Activated T-cell treated with anti-CD3 and anti-CD28 coated beads for 1 hour (primary cell): Measurements from ENCODE around the gene PRCC.

Experiments
- DNase-seq: peaks from one replicate; pipeline ENCODE4 v3.0.0-alpha.2; 2020; ENCODE audit warnings: low read depth

Gene PRCC

DNA sequence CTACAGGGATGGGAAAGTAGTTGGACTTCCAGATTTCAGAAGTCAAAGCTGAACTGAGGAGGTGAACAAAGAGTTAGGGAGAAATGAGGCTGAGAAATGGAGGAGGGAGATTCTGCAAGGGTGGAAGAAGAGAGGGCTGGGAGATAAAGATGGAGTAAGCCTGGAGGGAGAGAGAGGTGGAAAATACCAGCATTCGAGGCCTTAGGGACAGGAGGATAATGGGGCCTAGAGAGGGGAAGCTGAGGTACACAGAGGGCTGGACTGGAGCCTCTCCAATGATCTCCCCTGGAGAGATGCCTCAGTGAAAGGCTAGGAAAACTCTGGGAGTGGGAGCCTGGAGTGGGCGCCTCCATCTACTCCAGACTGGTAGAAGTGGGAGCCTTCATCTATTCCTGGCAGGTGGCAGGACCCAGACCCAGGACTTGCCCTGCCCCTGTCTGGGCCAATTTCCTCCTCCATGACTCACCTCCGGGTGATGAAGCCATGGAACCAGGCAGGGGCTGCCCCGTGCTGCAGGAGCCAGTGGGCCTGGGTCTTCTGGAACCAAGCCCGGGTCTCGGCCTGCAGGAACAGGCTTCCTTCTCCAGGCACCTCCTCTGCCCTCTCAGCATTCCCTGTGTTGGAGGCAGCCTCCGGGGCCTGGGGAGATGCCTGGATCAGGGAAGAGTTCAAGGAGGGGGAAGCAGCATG lies 47.4 kb downstream of the PRCC start:
- no peak for DNase-seq

DNA sequence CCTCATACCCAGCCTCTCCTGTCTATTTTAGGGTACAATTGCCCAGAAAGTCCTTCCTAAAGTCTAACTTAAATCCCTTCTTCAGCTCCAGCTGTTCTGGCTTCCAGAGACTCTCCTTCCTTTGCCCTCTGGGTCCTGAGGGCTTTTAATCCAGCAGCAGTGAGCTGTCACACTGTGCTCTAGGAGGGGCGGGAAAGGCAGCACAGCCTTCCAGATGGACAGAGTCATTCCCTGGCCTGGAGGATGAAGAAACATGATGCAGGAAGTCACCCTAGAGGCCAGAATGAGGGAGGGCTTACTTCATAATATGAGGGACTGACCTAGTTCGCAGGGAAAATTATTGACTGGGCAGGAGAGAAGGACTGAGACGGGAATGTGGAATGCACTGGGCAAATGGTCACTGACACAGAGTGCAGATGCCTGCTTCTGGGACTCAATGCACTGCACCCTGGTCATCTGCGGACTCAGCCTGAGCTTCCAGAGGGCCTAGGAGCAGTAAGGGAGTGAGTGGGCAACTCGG lies 48.0 kb downstream of the PRCC start:
- no peak for DNase-seq

DNA sequence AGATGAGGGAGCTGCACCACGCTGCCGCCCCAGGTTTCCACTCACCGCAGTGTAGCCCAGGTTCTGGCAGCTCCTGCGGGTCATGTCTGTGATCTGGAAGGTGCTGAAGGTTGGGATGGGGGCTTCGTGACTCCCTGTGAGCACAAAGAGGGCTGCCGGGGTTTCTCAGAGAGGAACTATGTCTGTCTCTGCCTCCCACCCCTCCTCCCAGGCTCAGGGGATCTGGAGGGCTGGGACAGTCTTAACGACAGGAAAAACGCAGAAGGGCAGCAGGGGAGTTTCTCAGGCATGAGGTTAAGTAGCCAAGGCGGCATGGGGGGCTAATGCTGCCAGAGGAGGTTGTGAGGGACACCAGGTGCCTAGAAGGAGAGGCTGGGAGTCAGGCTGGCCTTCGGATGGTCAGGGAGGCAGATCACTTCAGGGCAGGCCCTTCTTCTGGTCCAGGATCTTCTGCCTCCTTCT lies 48.7 kb downstream of the PRCC start:
- no peak for DNase-seq

DNA sequence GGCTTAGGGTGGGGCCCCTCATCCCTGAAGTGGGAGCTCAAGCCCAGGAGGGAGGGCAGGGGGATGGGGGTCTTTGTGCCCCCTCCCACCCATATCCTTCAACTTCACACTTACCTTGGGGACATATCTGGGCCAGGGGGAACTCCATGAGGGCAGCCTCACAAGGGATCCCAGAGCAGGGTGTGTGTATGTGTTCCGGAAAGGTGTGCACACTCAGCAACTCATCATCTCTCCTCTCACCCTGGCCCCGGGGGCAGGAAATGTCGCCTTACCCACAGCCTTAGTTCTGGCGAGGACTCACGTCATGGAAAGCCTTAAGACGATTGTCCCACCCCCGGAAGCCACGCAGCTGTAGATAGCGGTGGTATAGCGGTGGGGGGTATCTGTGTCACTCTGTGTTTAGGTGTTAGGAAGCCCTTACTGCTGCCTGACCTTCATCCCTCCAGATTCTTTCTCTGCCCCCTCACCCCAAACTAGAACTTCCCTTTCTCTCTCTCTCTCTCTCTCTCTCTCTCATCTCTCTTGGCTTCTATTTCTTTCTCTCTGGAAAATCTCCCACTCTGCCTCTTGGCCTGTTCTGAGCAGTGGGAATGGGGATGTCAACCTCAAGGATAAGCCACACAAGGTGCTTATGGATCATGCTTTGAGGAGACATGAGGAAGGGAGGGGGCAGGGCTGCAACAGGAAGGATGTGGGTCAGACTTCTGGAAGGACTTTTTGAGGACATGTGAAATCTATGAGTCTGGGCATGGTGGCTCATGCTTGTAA lies 49.4 kb downstream of the PRCC start, which contains the start of gene SH2D2A:
Gene SH2D2A (minus strand): TSS at position 288 of the 768 bp plus-strand sequence. CDS start 140 bp downstream, at position 148.
- DNase-seq, result peak; percentile 88

DNA sequence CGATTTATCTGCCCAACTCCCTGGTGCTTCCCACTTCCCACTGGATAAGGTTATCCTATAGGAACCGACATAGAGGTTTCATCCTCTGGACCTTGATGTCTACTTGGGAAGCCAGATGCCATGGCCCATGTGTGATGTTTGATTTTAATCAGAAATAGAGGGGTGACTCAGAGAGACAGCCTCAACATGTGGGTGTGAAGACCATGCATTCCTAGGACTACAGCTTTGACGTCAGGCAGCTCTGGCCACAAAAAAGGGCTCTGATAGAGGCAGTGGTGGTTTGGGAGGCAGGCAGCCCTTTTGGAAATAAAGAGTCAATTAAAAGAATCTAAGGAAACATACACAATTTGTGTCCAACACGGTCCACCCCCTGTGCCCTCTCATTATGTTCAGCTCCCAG lies 54.5 kb downstream of the PRCC start:
- no peak for DNase-seq

DNA sequence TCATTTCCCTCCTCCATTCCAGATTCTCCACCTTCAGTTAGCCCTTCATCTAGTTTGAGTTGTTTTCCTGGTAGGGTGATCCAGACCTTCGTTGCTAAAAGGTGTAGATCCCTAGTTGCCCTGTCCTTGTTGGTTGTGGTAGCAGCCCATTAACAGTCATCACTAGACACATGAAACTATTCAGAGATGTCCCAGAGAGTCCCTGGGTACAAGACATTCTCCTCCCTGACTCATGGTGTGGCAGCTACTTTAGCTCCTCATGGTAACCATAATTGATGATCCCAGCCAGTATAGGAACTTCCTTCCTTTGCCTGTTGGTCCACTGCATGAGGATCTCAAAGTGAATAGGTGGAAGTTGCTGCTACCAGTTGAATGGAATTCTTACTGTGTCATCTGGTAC lies 55.3 kb downstream of the PRCC start:
- no peak for DNase-seq

DNA sequence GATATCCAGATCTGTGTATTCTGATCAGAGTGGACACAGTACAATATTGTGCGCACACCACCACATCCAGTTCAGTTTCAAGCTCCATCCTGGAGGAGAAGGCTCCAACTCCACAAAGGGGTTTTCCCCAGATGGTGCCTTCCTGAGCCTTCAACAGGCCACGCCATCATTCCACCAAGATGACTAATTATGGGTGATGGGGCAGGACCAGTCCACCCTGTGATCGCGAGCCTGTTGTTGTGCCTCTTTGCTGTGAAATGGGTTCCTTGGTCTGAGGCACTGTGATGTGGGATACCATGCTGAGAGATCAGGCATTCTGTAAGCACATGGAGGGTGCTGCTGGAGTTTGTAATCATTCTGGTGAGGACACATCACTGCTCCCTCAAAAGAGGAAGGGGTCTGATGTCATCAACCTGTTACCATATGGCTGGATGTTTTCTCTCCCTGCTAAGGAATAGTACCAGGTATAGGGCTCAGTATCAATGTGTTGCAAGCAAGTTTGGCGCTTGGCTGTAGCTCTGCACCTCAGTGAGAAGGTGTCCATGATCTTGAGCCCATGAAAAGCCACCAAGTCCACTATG lies 56.0 kb downstream of the PRCC start:
- no peak for DNase-seq

DNA sequence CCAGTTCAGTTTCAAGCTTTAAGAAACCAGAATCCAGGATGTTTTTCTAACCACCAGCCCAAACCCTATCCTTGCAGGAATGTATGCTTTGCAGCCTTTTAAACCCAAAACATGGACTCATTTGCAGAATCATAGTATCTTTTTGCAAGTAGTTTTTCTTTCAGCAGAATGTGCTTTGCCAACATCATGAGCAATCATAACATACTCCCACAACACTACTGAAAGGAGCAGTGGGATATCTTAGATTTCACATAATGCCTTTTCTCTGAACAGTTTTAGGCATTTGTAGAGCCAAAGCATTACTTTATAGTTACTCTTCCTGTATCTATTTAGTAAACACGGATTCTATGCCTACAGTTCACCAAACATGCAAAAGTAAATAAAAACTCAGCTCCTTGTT lies 59.3 kb downstream of the PRCC start:
- no peak for DNase-seq

DNA sequence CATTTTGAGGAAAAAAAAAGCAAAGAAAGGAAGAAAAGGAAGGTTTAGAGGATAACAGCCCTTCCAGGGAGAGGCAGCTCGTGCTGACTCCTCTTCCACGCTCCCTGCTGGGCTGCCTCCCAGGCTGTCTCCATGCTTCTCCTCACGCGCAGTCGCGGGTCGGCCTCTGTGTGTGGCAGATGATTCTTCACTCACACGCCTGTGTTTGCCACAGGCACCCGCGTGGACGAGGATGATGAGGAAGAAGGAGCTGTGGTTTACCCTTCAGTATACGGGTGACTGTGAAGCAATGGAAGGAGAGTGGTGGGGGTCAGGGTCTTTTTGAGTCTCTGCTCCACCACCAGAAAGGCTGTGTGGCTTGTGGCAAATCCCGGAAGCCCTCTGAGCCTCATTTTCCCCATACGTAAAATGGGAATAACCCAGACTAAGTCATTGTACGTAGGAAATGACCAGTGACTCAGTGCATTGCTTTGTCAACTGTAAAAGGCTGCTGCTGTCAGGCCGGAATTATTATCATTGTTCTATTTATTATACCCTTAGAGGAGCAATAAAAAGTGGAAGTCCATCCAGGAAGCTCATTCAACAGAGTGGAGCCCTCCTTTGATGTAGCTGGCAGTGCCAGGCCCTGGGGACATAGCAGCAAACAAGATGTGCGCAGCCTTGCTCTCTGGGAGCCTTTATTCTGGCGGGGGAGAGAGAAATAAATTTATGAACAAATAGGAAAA lies 61.2 kb downstream of the PRCC start:
- DNase-seq, result no peak

DNA sequence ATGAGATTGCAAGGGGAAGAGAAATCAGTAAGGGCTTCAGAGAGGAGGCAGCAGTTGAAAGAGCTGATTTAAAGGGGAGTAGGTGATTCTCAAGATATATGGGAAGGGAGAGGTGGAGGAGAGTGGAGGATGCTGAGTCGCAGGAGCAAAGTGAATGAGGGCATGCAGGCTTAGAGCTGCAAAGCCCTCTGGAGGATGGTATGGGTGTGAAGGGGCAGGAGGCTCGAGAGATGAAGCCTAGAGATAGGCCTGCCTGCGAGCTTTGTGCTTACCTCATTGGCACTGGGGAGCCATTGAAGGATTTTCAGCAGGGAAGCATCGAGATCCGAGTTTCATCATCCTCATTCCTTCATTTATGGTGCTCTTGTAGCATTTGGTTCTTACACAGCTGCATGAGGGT lies 65.1 kb downstream of the PRCC start:
- DNase-seq, result no peak

DNA sequence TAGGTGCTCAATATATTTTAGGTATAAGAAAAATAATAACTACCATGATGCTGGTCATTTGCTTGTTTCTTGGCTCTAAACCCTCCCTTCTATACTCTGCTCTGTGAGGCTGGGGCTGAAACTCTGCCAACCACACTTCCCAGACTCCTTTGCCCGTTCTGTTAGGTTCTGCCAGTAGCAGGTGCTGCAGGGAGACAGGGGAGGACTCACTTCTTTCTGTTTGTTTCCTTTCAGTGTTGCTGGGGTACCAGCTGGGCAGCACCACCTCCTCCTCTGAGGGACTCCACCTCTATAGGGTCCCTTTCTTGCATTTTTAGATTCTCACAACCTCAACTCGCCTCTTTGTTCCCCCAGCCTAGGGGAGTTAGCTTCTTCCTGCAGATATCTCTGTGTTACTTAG lies 66.3 kb downstream of the PRCC start:
- DNase-seq, result no peak

DNA sequence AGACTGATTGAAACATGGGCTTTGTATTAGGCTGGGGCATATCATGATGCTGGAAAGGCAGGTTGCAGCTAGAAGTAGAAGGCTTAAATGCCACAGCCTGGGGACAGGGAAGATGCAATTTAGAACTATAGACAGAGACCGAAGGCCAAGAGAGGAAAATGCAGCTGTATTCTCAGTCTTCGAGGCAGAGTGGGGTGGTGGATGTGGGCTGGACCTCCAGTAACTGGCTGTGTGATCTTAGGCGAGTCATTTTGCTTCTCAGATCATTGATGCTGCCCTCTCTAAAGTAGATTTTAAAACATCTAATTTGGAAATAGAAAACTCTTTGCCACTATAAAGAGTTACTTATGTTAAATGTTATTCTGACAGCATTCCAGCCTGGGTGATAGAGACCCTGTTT lies 67.0 kb downstream of the PRCC start:
- no peak for DNase-seq

DNA sequence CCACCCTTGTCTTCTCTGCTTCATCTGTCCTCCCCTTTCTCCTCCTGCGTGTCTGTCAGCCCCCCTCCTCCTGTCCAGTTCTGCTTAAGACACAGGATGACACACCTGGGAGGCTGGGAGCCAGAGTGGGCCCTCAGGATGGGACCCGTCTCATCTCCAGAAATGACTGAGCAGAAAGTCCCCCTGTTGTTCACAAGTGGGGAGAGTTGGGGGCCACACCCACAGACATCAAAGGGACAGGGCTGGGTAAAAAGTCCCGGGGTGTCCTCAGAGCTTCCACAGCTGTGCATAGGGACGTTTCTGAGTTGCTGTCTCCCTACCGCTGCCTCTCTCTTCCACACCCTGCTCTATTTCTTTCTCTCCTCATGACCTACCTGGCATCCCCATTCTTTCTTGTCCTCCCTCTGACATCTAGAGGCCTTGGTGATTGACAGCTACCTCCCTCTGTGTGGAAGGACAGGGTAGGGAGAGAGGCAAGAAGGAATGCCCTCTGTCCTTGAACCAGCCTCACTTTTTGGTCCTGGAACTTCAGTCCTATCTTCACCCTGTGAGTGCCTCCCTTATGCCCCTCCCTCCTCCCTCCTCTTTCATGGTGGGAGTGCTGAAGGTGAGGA lies 68.8 kb downstream of the PRCC start:
- DNase-seq, result no peak

DNA sequence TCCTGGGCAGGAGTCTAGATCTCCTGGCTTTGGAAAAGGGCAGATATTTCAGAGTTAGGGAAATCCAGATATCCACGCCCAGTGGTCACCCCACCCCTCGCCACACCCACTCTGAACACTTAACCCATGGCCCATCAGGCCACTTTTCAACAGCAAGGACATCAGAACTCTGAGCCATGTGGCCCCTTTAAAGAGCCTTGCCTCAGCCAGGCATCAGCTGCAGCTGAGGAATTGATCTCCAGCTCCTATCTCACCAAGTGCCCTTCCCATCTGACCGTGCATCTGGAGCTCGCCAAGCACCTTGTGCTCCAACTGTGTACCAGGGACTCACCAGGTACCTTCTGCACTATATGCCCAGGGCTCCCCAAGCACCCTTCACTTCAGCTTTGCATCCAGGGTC lies 69.6 kb downstream of the PRCC start:
- no peak for DNase-seq

DNA sequence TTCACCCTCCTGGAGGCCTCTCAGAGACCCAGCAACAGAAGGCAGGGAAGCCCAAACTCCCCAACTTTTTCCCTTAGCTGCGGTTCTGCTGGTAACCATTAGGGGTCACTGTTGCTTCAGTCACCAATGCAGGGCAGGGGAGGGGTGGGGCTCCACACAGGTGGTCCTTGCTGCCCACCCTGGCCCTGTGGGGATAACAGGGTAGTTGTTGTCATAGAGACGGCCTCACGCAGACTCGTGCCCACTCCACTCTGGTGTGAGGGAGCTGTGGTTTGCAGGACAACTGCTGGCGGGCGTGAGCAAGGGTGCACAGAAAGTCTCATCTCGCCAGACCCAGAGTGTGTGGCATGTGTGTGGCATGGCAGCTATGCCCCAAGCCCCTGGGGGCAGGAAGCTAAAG lies 71.6 kb downstream of the PRCC start:
- no peak for DNase-seq

DNA sequence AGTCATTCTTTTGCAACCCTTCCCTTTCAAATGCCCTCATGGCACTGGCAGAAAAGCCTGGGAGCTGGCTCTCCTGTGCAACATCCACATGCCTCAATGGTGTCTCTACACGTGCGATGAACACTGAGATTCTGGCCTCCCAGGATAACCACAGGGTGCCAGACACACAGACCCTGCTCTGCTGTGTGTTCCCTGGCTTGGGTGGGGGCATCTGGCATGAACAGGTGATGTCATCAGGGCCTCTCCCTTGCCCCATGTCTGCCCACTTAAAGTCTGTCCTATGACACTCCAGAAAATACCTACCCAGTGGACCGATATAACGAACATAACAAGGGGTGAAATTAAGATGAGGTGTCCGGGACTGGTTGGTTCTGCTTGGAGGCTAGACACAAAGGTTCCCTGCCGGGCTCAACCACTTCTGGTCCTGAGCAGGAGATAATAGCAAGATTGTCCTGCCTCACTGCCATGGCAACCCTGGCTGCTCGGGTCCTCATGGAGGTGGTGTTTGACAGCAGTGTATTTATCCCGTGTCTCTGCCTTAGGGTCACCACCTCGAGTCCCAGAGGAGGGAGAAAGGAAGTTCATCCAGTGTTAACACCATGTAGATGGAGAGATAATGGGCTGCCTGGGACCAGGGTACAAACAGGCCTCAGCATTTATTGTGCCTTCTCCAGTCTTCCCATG lies 72.2 kb downstream of the PRCC start:
- no peak for DNase-seq

DNA sequence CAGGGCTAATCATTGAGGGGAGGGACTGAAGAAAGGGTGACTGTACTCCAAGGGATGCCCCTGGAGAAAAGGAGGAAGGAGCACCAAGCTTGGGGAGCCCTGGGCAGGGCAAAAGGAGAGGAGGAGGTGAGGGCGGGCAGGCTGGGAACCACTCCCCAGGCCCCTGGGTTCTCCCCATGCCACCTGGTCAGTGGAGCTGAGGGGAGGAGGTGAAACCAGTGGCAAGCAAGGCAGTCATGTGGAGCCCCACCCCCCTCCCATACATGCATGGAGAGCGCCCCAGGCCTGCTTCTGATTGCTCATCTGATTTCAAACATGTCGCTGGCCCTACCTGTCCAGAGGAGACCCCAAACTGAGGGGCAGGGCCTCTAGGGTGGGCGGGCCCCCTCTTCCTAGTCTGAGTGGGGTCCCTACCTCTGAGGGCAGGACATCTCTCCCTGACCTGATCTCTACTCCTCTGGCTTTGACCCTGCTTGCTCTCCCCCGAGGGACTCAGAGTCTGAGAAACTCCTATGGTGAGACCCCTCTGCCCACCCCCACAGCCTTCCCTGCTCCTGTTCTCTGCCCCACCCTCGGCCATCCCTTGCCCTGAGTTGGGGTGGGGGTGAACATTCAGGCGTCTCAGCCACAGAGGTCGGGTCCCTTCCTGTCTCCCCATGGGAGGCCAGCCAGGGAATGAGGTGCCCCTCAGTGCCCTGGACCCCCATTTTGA lies 73.0 kb downstream of the PRCC start:
- no peak for DNase-seq

DNA sequence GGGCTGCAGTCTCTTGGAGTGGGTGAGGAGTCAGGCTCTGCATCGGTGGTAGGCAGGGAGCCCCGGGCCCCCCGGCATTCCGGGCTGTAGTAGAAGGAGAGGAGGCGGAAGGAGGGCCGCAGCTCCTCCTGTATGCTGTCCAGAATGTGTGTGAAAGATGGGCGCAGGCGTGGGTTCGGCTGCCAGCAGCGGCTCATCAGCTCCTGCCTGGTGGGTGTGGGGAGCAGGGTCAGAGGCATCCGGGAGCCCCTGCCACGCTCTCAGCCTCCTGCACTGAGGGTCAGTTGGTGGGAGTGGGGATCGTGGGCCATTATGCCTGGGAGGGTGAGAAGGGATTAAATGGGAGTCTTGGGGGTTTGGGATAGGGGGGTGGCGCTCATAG lies 73.6 kb downstream of the PRCC start:
- no peak for DNase-seq

DNA sequence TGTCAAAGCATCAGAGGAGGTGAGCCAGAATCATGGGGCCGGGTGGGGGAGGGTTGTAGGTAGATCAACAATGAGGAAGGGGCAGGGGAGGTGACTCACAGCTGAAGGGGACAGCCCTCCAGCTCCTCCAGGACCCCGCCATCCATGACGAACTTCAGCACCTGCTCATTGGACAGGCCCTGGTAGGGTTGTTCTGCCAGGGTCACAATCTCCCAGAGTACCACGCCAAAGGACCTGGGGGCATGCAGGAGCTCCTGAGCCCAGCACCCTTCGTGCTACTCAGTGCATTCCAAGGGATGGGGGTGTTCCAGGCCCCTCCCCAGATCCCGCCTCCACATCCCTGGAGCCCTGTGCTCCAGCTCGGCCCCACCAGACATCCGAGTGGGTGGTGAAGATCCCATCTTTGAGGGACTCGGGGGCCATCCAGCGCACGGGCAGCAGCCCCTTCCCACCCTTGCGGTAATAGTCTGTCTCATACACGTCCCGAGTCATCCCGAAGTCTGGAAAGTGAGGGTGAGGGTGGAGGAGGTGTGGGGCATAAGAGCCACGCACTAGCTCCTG lies 74.0 kb downstream of the PRCC start:
- no peak for DNase-seq

DNA sequence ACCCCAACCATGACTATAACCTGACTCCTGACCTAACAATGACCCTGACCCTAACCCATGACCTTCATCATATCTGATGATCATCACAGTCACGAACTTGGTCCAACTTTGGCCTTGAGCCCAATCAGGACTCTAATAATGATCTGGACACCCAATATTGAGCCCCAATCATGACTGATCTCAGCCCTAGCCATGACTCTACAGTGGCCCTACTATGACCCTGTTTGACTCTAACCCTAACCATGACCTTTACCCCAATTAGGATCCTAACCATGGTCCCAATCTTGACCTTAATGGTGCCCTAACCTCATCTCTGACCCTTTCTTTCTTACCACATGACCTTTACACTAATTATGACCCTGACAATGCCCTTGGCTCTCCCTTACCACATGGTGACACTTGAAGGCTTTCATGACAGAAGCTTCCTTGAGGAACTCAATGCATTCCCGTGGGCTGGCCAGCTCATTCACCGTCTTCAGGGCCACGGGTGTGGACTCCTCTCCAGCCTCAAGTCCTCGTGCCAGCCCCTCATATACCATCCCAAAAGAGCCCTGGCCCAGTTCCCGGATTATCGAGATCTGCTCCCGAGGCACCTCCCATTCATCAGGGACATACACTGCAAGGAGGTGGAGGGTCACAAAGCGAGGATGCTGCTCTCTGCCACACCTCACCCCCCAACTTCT lies 75.4 kb downstream of the PRCC start:
- DNase-seq, result no peak
